Panc1 (cell line): ENCODE data around the gene SLC2A4RG. TPM values are rescaled to one million over a fixed set of nuclear protein-coding genes. Genes with fewer than 3 reads are reported as not detected.

Experiments
- ATAC-seq: fragments of 200-7000 bp; cut with Tn5 transposase; 2 replicates; pipeline ENCODE4 v1.9.1; 2020; ENCODE audit warnings: mild to moderate bottlenecking, moderate library complexity
- BruUV-seq: library from RNA; stranded (reverse); fragments of 400-500 nt; replicated peaks from 2 replicates; lab custom pipeline; 2021; lab: Mats Ljungman, UMichigan
- CTCF ChIA-PET: fragments of 300-600 bp; sonication (Branson Sonifier 250); formaldehyde crosslinking; loops from one replicate; lab custom pipeline; 2022; ENCODE audit warnings: antibody characterized with exemption; lab: Charles Lee
- POLR2A ChIA-PET: fragments of 300-600 bp; sonication (Branson Sonifier 250); formaldehyde crosslinking; loops from one replicate; lab custom pipeline; 2022; ENCODE audit warnings: antibody characterized with exemption; lab: Charles Lee
- DNase-seq: peaks from one replicate; pipeline ENCODE4 v3.0.0-alpha.2; 2010; ENCODE audit warnings: low read depth, low spot score
- H3K27ac ChIP-seq: 2 replicates; pipeline ENCODE4 v1.5.1; 2011; ENCODE audit warnings: mild to moderate bottlenecking, low read length, inconsistent platforms
- H3K27me3 ChIP-seq: fragments of 200-500 bp; sonication (Bioruptor generic); 2 replicates; pipeline ENCODE4 v1.6.0; 2014; ENCODE audit warnings: low read length, inconsistent platforms; ENCODE audit not compliant: control insufficient read depth, insufficient read depth
- H3K36me3 ChIP-seq: fragments of 200-500 bp; sonication (Bioruptor generic); 2 replicates; pipeline ENCODE4 v1.5.1; 2014; ENCODE audit warnings: inconsistent platforms, mild to moderate bottlenecking, low read length, moderate library complexity; ENCODE audit not compliant: control insufficient read depth, insufficient read depth
- H3K4me1 ChIP-seq: 2 replicates; pipeline ENCODE4 v1.5.1; 2011; ENCODE audit warnings: inconsistent platforms, mild to moderate bottlenecking, low read length, moderate library complexity; ENCODE audit not compliant: control insufficient read depth, insufficient read depth
- H3K4me3 ChIP-seq, 2 experiments: 2 replicates each; pipeline ENCODE4 v1.5.1; 2011 to 2012; ENCODE audit warnings: low read depth in 2 of 2, low read length in 2 of 2, mild to moderate bottlenecking in 2 of 2, inconsistent platforms in 1 of 2, moderate library complexity in 1 of 2
- H3K9me3 ChIP-seq: fragments of 200-500 bp; sonication (Bioruptor generic); 2 replicates; pipeline ENCODE4 v1.5.1; 2014; ENCODE audit warnings: low read depth, mild to moderate bottlenecking, inconsistent platforms, low read length, moderate library complexity; ENCODE audit not compliant: control insufficient read depth, insufficient read depth
- POLR2AphosphoS5 ChIP-seq: IDR thresholded peaks from 2 replicates; pipeline ENCODE4 v1.6.1; 2012; ENCODE audit warnings: mild to moderate bottlenecking, low read depth, low read length, moderate library complexity
- SIN3A ChIP-seq: IDR thresholded peaks from 2 replicates; pipeline ENCODE4 v1.6.1; 2012; ENCODE audit warnings: low read depth, mild to moderate bottlenecking, low read length, moderate library complexity, borderline replicate concordance; ENCODE audit not compliant: insufficient read depth
- TCF7L2 ChIP-seq: IDR thresholded peaks from 2 replicates; pipeline ENCODE4 v1.6.1; 2011; ENCODE audit warnings: mild to moderate bottlenecking, low read depth, low read length, inconsistent platforms
- in situ Hi-C: cut with HindIII; loops from 2 replicates; pipeline ENCODE4 v1.10.0; 2016; ENCODE audit warnings: low sequenced_read_pairs, low pct_unique_long_range_greater_than_20kb
- intact Hi-C: fragments of 100-400 bp; cut with micrococcal nuclease; formaldehyde crosslinking; loops from one replicate; pipeline ENCODE4 v1.10.0; 2022; ENCODE audit not compliant: unreplicated experiment
- total RNA-seq: library from RNA; stranded (reverse); gene quantifications from one replicate; pipeline ENCODE4 v1.2.1, GENCODE V29; 2021; ENCODE audit not compliant: unreplicated experiment
- TF ChIP-seq, protein P1 (sequence below): fragments of 450-650 bp; IDR thresholded peaks from 2 replicates; pipeline ENCODE4 v1.5.1; 2017; ENCODE audit warnings: mild to moderate bottlenecking
- TF ChIP-seq, protein P2 (sequence below), 2 experiments: IDR thresholded peaks; 2 replicates each; pipeline ENCODE4 v1.6.1; 2011 to 2012; ENCODE audit warnings: low read depth in 2 of 2, control low read depth in 1 of 2, low read length in 1 of 2, mild to moderate bottlenecking in 1 of 2, moderate library complexity in 1 of 2; ENCODE audit not compliant: insufficient read depth in 1 of 2

Gene SLC2A4RG
- total RNA-seq, 1 experiment from 2014 or later = 166 TPM

DNA sequence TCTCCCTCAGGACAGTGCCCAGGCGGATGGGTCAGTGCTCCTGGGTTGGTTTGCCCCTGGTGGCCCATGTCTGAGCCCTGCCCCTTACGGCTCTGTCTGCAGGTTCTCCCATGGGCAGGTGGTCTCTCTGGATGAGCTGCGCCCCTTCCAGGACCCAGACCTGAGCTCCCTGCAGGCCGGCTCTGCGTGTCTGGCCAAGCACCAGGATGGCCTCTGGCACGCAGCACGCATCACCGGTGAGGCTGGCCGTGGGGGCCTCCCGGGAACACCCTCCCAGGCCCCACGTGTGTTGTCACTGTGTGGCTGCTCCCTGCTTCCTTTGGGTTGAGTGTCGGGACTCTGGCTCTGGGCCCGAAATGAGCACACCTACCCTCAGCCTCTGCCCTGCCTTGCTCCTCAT lies 6.5 kb upstream of the SLC2A4RG start:
- no peak overlapping the region for H3K27ac ChIP-seq
- in situ Hi-C loops (no loop called here), intact Hi-C loops (no loop called here)
- ATAC-seq (no peak), DNase-seq (no peak)
- no peaks in the 10 kb centered on the region for H3K9me3 ChIP-seq
- POLR2A ChIA-PET = no interaction called here
- CTCF ChIA-PET = no interaction called here
- no peak overlapping the region for H3K4me3 ChIP-seq
- 0 out of 2 replicates have a peak, but pooled peaks cover 2% of the 10 kb centered on the region for H3K36me3 ChIP-seq
- BruUV-seq = no TSS peak
- TF ChIP-seq POLR2AphosphoS5 (no peak), TCF7L2 (no peak), SIN3A (no peak)
- TF ChIP-seq, protein P1, sequence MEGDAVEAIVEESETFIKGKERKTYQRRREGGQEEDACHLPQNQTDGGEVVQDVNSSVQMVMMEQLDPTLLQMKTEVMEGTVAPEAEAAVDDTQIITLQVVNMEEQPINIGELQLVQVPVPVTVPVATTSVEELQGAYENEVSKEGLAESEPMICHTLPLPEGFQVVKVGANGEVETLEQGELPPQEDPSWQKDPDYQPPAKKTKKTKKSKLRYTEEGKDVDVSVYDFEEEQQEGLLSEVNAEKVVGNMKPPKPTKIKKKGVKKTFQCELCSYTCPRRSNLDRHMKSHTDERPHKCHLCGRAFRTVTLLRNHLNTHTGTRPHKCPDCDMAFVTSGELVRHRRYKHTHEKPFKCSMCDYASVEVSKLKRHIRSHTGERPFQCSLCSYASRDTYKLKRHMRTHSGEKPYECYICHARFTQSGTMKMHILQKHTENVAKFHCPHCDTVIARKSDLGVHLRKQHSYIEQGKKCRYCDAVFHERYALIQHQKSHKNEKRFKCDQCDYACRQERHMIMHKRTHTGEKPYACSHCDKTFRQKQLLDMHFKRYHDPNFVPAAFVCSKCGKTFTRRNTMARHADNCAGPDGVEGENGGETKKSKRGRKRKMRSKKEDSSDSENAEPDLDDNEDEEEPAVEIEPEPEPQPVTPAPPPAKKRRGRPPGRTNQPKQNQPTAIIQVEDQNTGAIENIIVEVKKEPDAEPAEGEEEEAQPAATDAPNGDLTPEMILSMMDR = no peak
- TF ChIP-seq, protein P2, sequence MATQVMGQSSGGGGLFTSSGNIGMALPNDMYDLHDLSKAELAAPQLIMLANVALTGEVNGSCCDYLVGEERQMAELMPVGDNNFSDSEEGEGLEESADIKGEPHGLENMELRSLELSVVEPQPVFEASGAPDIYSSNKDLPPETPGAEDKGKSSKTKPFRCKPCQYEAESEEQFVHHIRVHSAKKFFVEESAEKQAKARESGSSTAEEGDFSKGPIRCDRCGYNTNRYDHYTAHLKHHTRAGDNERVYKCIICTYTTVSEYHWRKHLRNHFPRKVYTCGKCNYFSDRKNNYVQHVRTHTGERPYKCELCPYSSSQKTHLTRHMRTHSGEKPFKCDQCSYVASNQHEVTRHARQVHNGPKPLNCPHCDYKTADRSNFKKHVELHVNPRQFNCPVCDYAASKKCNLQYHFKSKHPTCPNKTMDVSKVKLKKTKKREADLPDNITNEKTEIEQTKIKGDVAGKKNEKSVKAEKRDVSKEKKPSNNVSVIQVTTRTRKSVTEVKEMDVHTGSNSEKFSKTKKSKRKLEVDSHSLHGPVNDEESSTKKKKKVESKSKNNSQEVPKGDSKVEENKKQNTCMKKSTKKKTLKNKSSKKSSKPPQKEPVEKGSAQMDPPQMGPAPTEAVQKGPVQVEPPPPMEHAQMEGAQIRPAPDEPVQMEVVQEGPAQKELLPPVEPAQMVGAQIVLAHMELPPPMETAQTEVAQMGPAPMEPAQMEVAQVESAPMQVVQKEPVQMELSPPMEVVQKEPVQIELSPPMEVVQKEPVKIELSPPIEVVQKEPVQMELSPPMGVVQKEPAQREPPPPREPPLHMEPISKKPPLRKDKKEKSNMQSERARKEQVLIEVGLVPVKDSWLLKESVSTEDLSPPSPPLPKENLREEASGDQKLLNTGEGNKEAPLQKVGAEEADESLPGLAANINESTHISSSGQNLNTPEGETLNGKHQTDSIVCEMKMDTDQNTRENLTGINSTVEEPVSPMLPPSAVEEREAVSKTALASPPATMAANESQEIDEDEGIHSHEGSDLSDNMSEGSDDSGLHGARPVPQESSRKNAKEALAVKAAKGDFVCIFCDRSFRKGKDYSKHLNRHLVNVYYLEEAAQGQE (IDR thresholded peaks at IDR 0.05; ENCODE audit: insufficient read depth in 1 of 2, low read depth in 2 of 2, low read length in 1 of 2) = no peak
- H3K4me1 ChIP-seq = peaks cover 22% of the 10 kb centered on the region
- H3K27me3 ChIP-seq = no peaks in the 10 kb centered on the region

GRCh38 chr20:63733579-63734081 lies 5.9 kb upstream of the SLC2A4RG start:
- DNase-seq (no peak), ATAC-seq (no peak)
- intact Hi-C loops (no loop called here), in situ Hi-C loops (no loop called here)
- Histone ChIP-seq H3K4me3 (no peak overlapping the region), H3K9me3 (no peaks in the 10 kb centered on the region), H3K36me3 (0 out of 2 replicates have a peak, but pooled peaks cover 2% of the 10 kb centered on the region), H3K27me3 (no peaks in the 10 kb centered on the region), H3K27ac (no peak overlapping the region), H3K4me1 (peaks cover 28% of the 10 kb centered on the region)
- BruUV-seq = no TSS peak
- TF ChIP-seq SIN3A = no peak
- no peak for TF ChIP-seq TCF7L2
- TF ChIP-seq, protein P1 = no peak
- no peak for TF ChIP-seq POLR2AphosphoS5
- TF ChIP-seq, protein P2 (IDR thresholded peaks at IDR 0.05; ENCODE audit: insufficient read depth in 1 of 2, low read depth in 2 of 2, low read length in 1 of 2) = no peak
- CTCF ChIA-PET = interaction anchor here (1.0 kb wide), 1 partner anchor 196 kb away, joined by 3 read pairs; the partner anchor contains the start of gene PTK6
- POLR2A ChIA-PET = no interaction called here
